HG03039 (cell line): ENCODE results near the gene NLGN2.

Experiments
- ATAC-seq: cut with Tn5 transposase; IDR thresholded peaks from one replicate; pipeline ENCODE4 v1.9.1; 2021; ENCODE audit warnings: mild to moderate bottlenecking, moderate library complexity; ENCODE audit not compliant: unreplicated experiment

NLGN2 gene

GRCh38 chr17:7391307-7391706 lies 16.3 kb upstream of the NLGN2 start:
- no peak for ATAC-seq

GRCh38 chr17:7392696-7393612 lies 14.7 kb upstream of the NLGN2 start:
- ATAC-seq = no peak

- ATAC-seq = peak; percentile 29
Measured at GRCh38 chr17:7393613-7394451, 13.8 kb upstream of the NLGN2 start.

DNA sequence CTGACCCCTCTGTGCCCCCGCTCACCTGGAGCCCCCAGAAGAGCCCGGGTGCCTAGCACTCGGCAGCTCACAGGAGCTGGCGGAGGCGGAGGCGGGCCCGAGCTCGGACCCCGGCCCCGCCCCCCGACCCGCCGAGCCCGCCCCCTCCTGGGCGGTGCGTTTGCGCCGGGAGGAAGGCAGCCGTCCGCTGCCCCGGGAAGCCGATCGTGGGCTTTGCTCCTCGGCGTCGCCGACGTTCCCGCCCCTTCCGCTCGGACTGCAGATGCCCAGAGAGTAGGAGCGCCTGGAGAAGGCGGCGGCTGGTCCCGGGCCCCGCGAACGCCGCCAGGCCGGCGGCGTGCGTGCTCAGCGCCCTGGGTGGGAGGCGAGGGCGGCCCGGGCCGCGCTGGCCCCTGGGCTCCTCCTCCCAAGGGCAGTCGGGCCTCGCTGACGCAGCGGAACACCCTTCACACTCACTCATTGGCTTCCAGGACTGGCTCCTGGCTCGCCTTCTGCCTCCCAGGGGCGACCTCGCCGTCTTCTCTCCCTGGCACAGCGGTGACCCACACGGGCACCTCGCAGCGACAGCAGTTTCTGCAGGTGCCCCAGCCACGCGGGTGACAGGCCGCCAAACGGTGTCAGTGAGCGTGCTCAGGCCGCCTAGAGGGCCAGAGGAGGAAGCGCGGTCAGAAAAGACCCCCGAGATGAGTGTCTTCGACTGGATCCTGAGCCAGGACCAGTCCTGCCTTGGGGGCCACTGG lies 13.0 kb upstream of the NLGN2 start, which contains the start of gene PLSCR3:
PLSCR3 (minus strand) TSS at position 74 of the 740 bp plus-strand sequence. CDS start 415 bp downstream, outside the sequence.
- peak; percentile 64 for ATAC-seq

GRCh38 chr17:7396147-7396546 lies 11.5 kb upstream of the NLGN2 start:
- no peak for ATAC-seq

- ATAC-seq = no peak
Measured at GRCh38 chr17:7398612-7399011, 9.0 kb upstream of the NLGN2 start.

- ATAC-seq = no peak
Measured at GRCh38 chr17:7403043-7403726, 4.5 kb upstream of the NLGN2 start.

DNA sequence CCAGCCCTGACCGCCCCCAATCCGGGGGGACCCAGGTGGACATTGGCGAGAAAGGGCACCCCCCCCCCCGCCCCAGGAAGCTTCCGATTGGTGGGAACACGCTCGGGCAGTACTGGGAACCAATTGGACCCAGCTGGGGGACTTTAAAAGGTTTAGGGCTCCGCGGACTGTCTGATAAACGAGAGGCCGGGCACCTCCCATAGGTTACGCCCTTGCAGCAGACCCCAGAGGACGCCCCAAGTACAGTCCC lies 4.0 kb upstream of the NLGN2 start:
- no peak for ATAC-seq

DNA sequence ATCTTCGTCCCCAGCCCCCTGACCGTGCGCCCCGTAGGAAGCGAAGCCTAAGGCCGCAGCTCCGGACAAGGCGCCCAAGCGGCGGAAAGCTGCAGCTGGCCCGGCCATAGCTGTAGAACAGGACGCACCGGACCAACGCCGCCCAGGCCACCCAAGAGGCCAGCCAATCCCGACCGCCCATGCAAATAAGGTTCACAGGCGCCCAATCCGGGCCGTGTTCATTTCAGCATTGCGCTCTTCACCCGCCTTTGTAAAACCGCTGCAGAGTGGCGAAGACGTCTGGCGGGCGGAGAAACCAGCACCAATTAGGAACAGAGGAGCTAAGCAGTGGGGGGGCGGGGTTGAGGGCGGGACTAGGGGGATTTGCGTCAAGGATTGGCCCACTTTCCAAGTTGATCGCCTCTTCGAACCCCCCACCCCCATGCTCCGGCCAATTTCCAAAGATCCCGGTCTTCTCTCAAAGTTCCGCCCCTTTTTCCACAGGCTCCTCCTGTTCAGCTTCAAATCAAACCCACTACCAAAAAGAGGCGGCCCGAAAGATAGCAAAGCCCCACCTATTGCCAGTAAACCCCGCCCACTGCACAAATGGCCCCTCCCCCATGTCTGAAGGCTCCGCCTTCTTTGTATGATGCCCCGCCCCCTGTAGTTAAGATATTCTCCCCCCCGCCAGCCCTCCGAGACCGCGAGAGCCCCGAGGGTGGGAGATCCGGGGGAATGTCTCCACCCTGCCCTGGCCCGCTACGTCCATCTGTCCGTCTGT lies 3.5 kb upstream of the NLGN2 start, which contains the start of gene TMEM256:
TMEM256 (minus strand) TSS at position 121 of the 760 bp plus-strand sequence; CDS start at position 108, 13 bp downstream.
- peak; percentile 91 for ATAC-seq

DNA sequence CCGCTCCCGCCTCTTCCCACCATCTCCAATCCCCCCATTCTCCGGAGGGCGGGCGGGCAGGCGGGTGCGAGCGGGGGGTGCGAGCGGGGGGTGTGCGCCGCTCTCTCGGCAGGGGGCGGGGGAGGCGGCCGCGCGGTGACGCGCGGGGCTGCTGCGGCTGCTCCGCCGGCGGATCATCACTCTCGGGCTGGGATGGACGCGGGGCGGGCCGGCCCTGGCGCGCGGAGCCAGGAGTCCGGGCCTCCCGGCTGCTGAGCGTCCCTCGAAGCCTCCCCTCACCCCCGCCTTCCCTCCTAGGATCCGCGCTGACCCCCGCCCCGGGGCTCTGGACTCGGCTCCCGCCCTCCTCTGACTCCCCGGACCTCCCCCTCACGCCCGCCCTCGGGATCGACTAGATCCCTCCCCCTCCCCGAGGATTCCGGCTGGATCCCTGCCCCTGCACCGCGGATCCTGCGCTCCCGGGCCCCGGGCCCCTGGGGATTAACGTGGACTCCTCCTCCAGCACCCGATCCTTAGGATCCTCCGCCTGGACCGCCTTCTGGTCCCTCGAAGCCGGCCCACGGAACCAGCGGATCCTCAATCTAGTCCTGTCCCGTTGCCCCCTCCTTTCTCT lies 2.8 kb upstream of the NLGN2 start:
- no peak for ATAC-seq

- no peak for ATAC-seq
Measured at GRCh38 chr17:7405350-7406234, 2.1 kb upstream of the NLGN2 start.

DNA sequence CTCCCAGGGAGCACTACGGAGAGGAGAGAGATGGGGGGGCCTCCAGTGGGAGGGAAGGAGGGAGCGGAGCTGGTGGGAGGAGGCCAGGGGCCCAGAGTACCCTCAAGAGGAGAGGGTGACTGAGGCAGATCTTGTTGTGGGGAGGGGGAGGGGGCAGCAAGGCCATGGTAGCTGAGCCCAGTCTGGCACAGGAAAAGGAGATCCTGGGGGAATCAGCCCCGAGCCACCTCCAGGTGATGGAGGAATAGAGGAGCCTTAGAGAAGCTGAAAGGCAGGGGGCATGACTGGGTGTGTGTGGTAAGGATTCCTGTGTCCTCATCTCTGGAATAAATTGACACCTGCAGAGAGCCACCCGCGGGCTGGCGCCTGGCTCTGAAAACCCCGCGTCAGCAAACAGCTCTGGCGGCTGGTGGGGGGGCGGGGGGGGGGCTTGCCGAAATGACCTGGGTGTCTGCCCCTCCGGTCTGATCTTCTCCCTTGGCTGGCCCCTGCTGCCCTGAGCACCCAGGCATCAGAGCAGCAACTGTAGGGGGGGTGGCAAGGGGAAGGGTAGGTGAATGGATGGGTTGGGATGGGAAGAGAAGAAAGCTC lies 1.3 kb upstream of the NLGN2 start:
- no peak for ATAC-seq

GRCh38 chr17:7407082-7407481 lies 563 bp upstream of the NLGN2 start:
- ATAC-seq = no peak

GRCh38 chr17:7408252-7408727 lies 645 bp downstream of the NLGN2 start:
- no peak for ATAC-seq

DNA sequence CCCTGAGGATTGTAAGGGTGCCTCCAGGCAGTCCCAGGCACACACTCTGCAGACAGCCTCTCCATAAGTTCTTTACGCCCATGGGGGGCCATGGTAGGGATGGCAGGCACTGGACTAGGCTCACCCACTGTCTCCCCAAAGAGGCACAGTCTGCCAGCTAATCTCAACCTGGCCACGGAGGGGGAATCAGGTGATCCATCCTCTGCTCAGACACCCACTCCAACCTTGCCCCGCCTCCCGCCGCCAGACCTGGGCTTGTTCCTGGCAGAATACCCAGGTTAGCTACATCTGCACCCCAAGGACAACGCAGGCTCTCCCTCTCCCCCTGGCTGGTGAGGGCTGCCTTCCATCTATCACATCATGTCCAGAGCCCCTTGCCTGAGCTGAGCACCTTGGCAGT lies 1.2 kb downstream of the NLGN2 start:
- ATAC-seq = no peak

DNA sequence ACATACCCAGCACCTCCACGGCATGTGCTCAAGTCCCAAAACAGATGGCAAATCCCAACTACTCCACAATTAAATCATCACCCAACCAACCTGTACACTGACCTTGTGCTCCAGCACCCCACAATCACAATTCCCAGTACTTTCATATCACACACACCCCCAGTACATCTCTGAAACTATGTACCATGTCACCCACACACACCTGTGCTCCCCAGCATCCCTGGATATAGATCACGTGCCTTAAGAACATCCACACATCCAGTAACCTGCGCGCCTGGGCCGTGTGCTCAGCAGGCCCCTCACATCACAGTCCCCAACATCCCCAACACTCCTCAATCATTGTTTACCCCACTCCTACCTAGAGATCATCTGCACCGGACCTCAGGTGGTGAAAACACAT lies 2.1 kb downstream of the NLGN2 start:
- ATAC-seq = no peak

DNA sequence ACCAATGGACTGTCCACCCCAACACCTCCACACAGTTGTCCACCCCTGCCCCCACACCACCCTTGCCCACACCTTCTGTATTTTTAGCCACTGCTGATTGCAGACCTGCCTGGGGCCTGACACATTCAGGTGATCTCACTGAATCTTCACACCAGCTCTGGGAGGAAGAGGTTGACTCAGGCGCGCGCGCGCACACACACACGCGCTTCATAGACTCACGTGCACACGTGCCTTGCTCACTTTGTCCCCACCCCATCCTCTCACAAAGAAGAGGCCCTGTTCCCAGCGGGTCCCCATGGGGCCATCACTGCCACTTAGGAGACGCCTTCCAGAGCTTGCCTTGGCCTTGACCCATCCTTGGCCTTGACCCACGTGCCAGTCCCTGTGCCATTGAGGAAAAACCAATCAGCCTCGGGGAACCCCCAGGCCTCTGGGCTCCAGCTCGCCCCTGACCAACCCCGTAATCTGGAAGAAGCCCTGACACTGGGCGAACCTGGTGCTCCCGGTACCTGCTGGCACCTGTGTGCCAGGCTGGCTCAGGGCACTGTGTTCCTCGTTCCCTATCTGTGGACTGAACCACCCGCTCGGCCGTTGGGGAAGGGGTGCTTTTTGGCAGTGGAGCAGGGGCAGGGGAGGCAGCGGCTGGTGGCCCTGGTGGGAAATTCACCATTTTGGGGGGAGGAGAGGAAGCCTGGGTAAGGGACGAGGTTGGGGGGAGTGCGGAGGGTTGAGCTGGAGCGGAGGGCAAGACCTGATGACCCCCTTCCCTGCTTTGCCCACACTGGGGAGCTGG lies 3.2 kb downstream of the NLGN2 start:
- no peak for ATAC-seq
